HepG2 (cell line): Measurements from ENCODE around the gene APOC4. TPM values are rescaled to one million over a fixed set of nuclear protein-coding genes. Genes with fewer than 3 reads are reported as not detected.

Source experiments
- ATF1 ChIP-seq: IDR thresholded peaks from 2 replicates; pipeline ENCODE4 v1.6.1; 2016; ENCODE audit warnings: mild to moderate bottlenecking, control low read depth
- CEBPG ChIP-seq: IDR thresholded peaks from 2 replicates; pipeline ENCODE4 v1.6.1; 2016
- CHD2 ChIP-seq: IDR thresholded peaks from 2 replicates; pipeline ENCODE4 v1.6.1; 2011; ENCODE audit warnings: low read depth, low read length, improper control_type of control experiment
- FLYWCH1 ChIP-seq: sonication (generic); formaldehyde crosslinking; IDR thresholded peaks from 2 replicates; pipeline ENCODE4 v1.8.1; 2023; ENCODE audit warnings: mild to moderate bottlenecking, missing genetic modification reagents
- FOXK2 ChIP-seq: fragments of 450-650 bp; IDR thresholded peaks from 2 replicates; pipeline ENCODE4 v1.6.1; 2016
- HES4 ChIP-seq: sonication (generic); formaldehyde crosslinking; IDR thresholded peaks from 2 replicates; pipeline ENCODE4 v1.9.0; 2021; ENCODE audit warnings: mild to moderate bottlenecking, missing genetic modification reagents, borderline replicate concordance
- HNRNPUL1 ChIP-seq: fragments of 200-400 bp; formaldehyde crosslinking; IDR thresholded peaks from 2 replicates; pipeline ENCODE4 v1.6.1; 2017; ENCODE audit warnings: low read depth, mild to moderate bottlenecking, low read length, moderate library complexity
- JUND ChIP-seq: sonication (generic); formaldehyde crosslinking; IDR thresholded peaks from 2 replicates; pipeline ENCODE4 v1.8.0; 2022; ENCODE audit warnings: mild to moderate bottlenecking, missing genetic modification reagents
- KAT8 ChIP-seq: IDR thresholded peaks from 2 replicates; pipeline ENCODE4 v1.6.1; 2016; ENCODE audit warnings: missing genetic modification reagents, missing compliant biosample characterization
- KLF16 ChIP-seq, 2 experiments: sonication (generic) in 1 of 2; formaldehyde crosslinking in 1 of 2; IDR thresholded peaks; 2 replicates each; pipeline versions ENCODE4 v1.6.1 to v1.8.0; 2016 to 2023; ENCODE audit warnings: missing genetic modification reagents in 2 of 2, missing compliant biosample characterization in 1 of 2
- KLF6 ChIP-seq: IDR thresholded peaks from 2 replicates; pipeline ENCODE4 v1.8.0; 2016; ENCODE audit warnings: missing biosample characterization, missing genetic modification reagents
- MXI1 ChIP-seq: IDR thresholded peaks from 3 replicates; pipeline ENCODE4 v1.6.1; 2012; ENCODE audit warnings: low read depth, low read length, inconsistent platforms, borderline replicate concordance
- NFATC3 ChIP-seq: sonication (generic); formaldehyde crosslinking; IDR thresholded peaks from 2 replicates; pipeline ENCODE4 v1.5.1; 2020; ENCODE audit warnings: mild to moderate bottlenecking, missing genetic modification reagents
- NFIC ChIP-seq: IDR thresholded peaks from 2 replicates; pipeline ENCODE4 v1.6.1; 2012; ENCODE audit warnings: mild to moderate bottlenecking, low read length, inconsistent platforms
- NR2C2 ChIP-seq: sonication (generic); formaldehyde crosslinking; IDR thresholded peaks from 2 replicates; pipeline ENCODE4 v1.4.0; 2020; ENCODE audit warnings: missing genetic modification reagents, mild to moderate bottlenecking, moderate library complexity, borderline replicate concordance
- RELA ChIP-seq: sonication (generic); formaldehyde crosslinking; IDR thresholded peaks from 2 replicates; pipeline ENCODE4 v1.4.0; 2020; ENCODE audit warnings: missing genetic modification reagents
- SMAD3 ChIP-seq: sonication (generic); formaldehyde crosslinking; IDR thresholded peaks from 2 replicates; pipeline ENCODE4 v1.4.0; 2020; ENCODE audit warnings: missing genetic modification reagents
- SNAPC2 ChIP-seq: sonication (generic); formaldehyde crosslinking; IDR thresholded peaks from 2 replicates; pipeline ENCODE4 v1.8.1; 2022; ENCODE audit warnings: mild to moderate bottlenecking, missing genetic modification reagents
- YEATS2 ChIP-seq: sonication (generic); formaldehyde crosslinking; IDR thresholded peaks from 2 replicates; pipeline ENCODE4 v1.4.0; 2020; ENCODE audit warnings: missing genetic modification reagents, borderline replicate concordance
- ZNF644 ChIP-seq: IDR thresholded peaks from 2 replicates; pipeline ENCODE4 v1.6.1; 2016; ENCODE audit warnings: low read depth
- ZNF782 ChIP-seq: sonication (generic); formaldehyde crosslinking; IDR thresholded peaks from 2 replicates; pipeline ENCODE4 v1.4.0; 2020; ENCODE audit warnings: missing genetic modification reagents, mild to moderate bottlenecking, borderline replicate concordance
- polyA plus RNA-seq, 8 experiments: library from polyadenylated mRNA; depleted of rRNA in 3 of 8; stranded (reverse) in 7 of 8; unstranded in 1 of 8; fragments of >200 nt; fragmentation: Illumina TruSeq in 4 of 8; extraction: Trizol in 4 of 8; gene quantifications; 2 replicates each; pipeline versions ENCODE4 v1.2.1 to v1.2.3, GENCODE V29; 2011 to 2016; ENCODE audit warnings: low read depth in 4 of 8, missing spikeins in 1 of 8, mixed read lengths in 1 of 8; ENCODE audit not compliant: insufficient read depth in 1 of 8
- total RNA-seq, 5 experiments: library from RNA; depleted of rRNA; stranded (reverse); fragments of >200 nt; fragmentation: Illumina TruSeq; extraction: Trizol; gene quantifications; 2 replicates each; pipeline ENCODE4 v1.2.3, GENCODE V29; 2016; ENCODE audit warnings: low read depth in 1 of 5
- TF ChIP-seq, protein P1 (sequence below): sonication (generic); formaldehyde crosslinking; conservative IDR thresholded peaks from 2 replicates; pipeline ENCODE4 v1.4.0; 2020; ENCODE audit warnings: missing genetic modification reagents
- TF ChIP-seq, protein P2 (sequence below): sonication (generic); formaldehyde crosslinking; IDR thresholded peaks from 2 replicates; pipeline ENCODE4 v1.4.0; 2020; ENCODE audit warnings: missing genetic modification reagents
- TF ChIP-seq, protein P3 (sequence below), 2 experiments: sonication (generic) in 1 of 2; formaldehyde crosslinking in 1 of 2; IDR thresholded peaks; 2 replicates each; pipeline versions ENCODE4 v1.4.0 to v1.6.1; 2018 to 2020; ENCODE audit warnings: missing genetic modification reagents in 2 of 2, borderline replicate concordance in 1 of 2, low read depth in 1 of 2, mild to moderate bottlenecking in 1 of 2, missing biosample characterization in 1 of 2

Gene APOC4
- total and polyA plus RNA-seq, 2 of the 13 experiments (the other 11 are each of a cell fraction or from before 2014, with no cell fraction given): 0.46 TPM; not detected in 1

DNA sequence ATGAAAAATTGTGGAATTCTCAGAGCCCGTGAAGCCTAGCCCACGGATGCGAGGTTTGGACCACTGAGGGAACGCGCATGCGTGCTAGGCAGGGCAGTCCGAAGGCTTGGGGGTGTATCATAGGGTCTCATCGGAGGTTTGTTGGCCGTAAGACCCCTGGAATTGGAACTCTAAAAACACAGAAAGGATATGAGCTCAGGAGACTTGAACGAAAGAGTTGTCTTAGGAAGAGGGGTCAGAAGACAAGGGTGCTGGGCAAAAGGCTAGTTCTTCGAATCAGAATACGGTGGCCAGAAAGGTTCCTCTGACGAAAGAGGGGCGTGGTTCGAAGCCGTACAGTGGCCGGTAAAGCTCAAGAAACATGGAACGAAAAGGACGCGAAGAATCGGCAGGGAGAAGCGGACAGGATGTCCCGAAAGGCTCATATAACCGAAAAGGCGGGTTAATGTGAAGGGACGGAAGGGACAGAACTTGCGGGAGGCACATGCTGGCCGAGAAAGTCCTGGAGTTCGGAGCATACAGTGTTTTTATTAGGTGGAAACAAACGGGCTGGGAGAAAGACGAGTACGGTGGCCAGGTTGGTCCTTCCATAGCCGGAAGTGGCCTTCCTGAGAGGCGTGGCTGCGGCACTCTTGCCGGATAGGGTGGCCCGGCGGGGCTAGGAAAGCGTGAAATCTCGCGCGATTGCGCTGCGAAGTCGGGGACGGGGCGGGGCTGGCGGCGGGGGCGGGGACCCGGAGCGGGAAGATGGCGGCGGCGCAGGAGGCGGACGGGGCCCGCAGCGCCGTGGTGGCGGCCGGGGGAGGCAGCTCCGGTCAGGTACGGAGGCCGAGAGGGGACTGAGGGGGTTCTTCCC is 12.8 kb downstream of the APOC4 start, which contains the start of gene CLPTM1 (continued):
- TF ChIP-seq KAT8 (peak; percentile 87), CEBPG (peak; percentile 45), FOXK2 (peak; percentile 65; the same call in 1 of the 2 replicates), SNAPC2 (CRISPR knock-in tag) (peak; percentile 66; the same call in 1 of the 2 replicates), HNRNPUL1 (no peak), ZNF782 (CRISPR knock-in tag) (peak; percentile 40; the same call in 1 of the 2 replicates), RELA (CRISPR knock-in tag) (no peak), NR2C2 (CRISPR knock-in tag) (peak; percentile 49; the same call in 1 of the 2 replicates), NFATC3 (CRISPR knock-in tag) (no peak), SMAD3 (CRISPR knock-in tag) (no peak), CHD2 (peak; percentile 95), FLYWCH1 (CRISPR knock-in tag) (no peak), YEATS2 (CRISPR knock-in tag) (peak; percentile 75; the same call in 1 of the 2 replicates), ATF1 (peak; percentile 89), NFIC (peak; percentile 63; the same call in 1 of the 2 replicates), HES4 (CRISPR knock-in tag) (no peak; the same call in 1 of the 2 replicates), ZNF644 (CRISPR knock-in tag) (no peak), MXI1 (peak; percentile 83; the same call in 2 of the 3 replicates), JUND (CRISPR knock-in tag) (no peak), KLF6 (CRISPR knock-in tag) (0 out of 2 replicates have a peak, but pooled peaks have one; percentile 24), KLF16 (CRISPR knock-in tag; IDR thresholded peaks at IDR 0.05) (peak in 1 of 2 experiments; percentile 39; a peak in 1 of 4 replicates)
- TF ChIP-seq, protein P1, sequence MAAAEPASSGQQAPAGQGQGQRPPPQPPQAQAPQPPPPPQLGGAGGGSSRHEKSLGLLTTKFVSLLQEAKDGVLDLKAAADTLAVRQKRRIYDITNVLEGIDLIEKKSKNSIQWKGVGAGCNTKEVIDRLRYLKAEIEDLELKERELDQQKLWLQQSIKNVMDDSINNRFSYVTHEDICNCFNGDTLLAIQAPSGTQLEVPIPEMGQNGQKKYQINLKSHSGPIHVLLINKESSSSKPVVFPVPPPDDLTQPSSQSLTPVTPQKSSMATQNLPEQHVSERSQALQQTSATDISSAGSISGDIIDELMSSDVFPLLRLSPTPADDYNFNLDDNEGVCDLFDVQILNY (CRISPR knock-in tag): no peak
- TF ChIP-seq, protein P2, sequence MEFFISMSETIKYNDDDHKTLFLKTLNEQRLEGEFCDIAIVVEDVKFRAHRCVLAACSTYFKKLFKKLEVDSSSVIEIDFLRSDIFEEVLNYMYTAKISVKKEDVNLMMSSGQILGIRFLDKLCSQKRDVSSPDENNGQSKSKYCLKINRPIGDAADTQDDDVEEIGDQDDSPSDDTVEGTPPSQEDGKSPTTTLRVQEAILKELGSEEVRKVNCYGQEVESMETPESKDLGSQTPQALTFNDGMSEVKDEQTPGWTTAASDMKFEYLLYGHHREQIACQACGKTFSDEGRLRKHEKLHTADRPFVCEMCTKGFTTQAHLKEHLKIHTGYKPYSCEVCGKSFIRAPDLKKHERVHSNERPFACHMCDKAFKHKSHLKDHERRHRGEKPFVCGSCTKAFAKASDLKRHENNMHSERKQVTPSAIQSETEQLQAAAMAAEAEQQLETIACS (CRISPR knock-in tag): no peak
- TF ChIP-seq, protein P3, sequence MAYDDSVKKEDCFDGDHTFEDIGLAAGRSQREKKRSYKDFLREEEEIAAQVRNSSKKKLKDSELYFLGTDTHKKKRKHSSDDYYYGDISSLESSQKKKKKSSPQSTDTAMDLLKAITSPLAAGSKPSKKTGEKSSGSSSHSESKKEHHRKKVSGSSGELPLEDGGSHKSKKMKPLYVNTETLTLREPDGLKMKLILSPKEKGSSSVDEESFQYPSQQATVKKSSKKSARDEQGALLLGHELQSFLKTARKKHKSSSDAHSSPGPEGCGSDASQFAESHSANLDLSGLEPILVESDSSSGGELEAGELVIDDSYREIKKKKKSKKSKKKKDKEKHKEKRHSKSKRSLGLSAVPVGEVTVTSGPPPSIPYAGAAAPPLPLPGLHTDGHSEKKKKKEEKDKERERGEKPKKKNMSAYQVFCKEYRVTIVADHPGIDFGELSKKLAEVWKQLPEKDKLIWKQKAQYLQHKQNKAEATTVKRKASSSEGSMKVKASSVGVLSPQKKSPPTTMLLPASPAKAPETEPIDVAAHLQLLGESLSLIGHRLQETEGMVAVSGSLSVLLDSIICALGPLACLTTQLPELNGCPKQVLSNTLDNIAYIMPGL (CRISPR knock-in tag; IDR thresholded peaks at IDR 0.05; ENCODE audit: borderline replicate concordance in 1 of 2, low read depth in 1 of 2): peak; percentile 47 to 68; a peak in 3 of 4 replicates
